ENCODE measurements around the gene LEMD2. TPM values are rescaled to one million over a fixed set of nuclear protein-coding genes. Genes with fewer than 3 reads are reported as not detected.

The LEMD2 gene
- total RNA-seq, 3 donors from 2014 or later = 42.2 to 69.1 (median 59.0) TPM

- Histone ChIP-seq H3K4me1 (no peaks in the 10 kb centered on the region), H3K27me3 (peaks cover 0 to 18% of the 10 kb centered on the region in 2 donors), H3K9me3 (no peaks in the 10 kb centered on the region), H3K27ac (no peak within 1 kb of the TSS), H3K4me3 (no peak within 1 kb of the TSS), H3K36me3 (no peaks in the 10 kb centered on the region)
- intact Hi-C loops (cut with DNase I; ENCODE audit: low total_unique reads) = no loop called here
- no peak for DNase-seq (ENCODE audit: low spot score in 2 of 2)
- no peak for TF ChIP-seq POLR2AphosphoS5 (IDR thresholded peaks at IDR 0.05)
Measured at GRCh38 chr6:33803571-33804053, 14.7 kb upstream of the LEMD2 start, which contains the start of gene MLN. Gene MLN (minus strand): TSS chr6:33804003. CDS start chr6:33801163, 2,840 bp downstream.

GRCh38 chr6:33802186-33802958 lies 13.4 kb upstream of the LEMD2 start:
- H3K4me1 ChIP-seq = no peaks in the 10 kb centered on the region
- no peaks in the 10 kb centered on the region for H3K36me3 ChIP-seq
- no peak overlapping the region for H3K27ac ChIP-seq
- intact Hi-C loops (cut with DNase I; ENCODE audit: low total_unique reads) = no loop called here
- H3K9me3 ChIP-seq = no peaks in the 10 kb centered on the region
- peaks cover 0 to 18% of the 10 kb centered on the region in 2 donors for H3K27me3 ChIP-seq
- DNase-seq (ENCODE audit: low spot score in 2 of 2) = no peak
- no peak for TF ChIP-seq POLR2A (IDR thresholded peaks at IDR 0.05)
- no peak for TF ChIP-seq POLR2AphosphoS5 (IDR thresholded peaks at IDR 0.05)
- TF ChIP-seq CTCF (IDR thresholded peaks at IDR 0.05) = no peak
- H3K4me3 ChIP-seq = no peak overlapping the region

- H3K9me3 ChIP-seq = no peaks in the 10 kb centered on the region
- H3K27ac ChIP-seq = no peak overlapping the region
- no peaks in the 10 kb centered on the region for H3K4me1 ChIP-seq
- no peaks in the 10 kb centered on the region for H3K36me3 ChIP-seq
- no peak overlapping the region for H3K4me3 ChIP-seq
- peaks cover 0 to 12% of the 10 kb centered on the region in 2 donors for H3K27me3 ChIP-seq
- TF ChIP-seq POLR2AphosphoS5 (IDR thresholded peaks at IDR 0.05) = no peak
- TF ChIP-seq CTCF (IDR thresholded peaks at IDR 0.05) = no peak
- TF ChIP-seq POLR2A (IDR thresholded peaks at IDR 0.05) = no peak
- DNase-seq (ENCODE audit: low spot score in 2 of 2) = no peak
- intact Hi-C loops (cut with DNase I; ENCODE audit: low total_unique reads) = no loop called here
Measured at GRCh38 chr6:33801611-33802010, 12.7 kb upstream of the LEMD2 start.

- no peak for DNase-seq (ENCODE audit: low spot score in 2 of 2)
- Histone ChIP-seq H3K36me3 (no peaks in the 10 kb centered on the region), H3K9me3 (no peaks in the 10 kb centered on the region), H3K4me1 (no peaks in the 10 kb centered on the region), H3K27ac (no peak overlapping the region), H3K27me3 (peaks cover 0 to 11% of the 10 kb centered on the region in 2 donors), H3K4me3 (no peak overlapping the region)
- no peak for TF ChIP-seq POLR2AphosphoS5 (IDR thresholded peaks at IDR 0.05)
- no peak for TF ChIP-seq POLR2A (IDR thresholded peaks at IDR 0.05)
- TF ChIP-seq CTCF (IDR thresholded peaks at IDR 0.05) = no peak
- intact Hi-C loops (cut with DNase I; ENCODE audit: low total_unique reads) = no loop called here
Measured at GRCh38 chr6:33800248-33800969, 11.5 kb upstream of the LEMD2 start.

GRCh38 chr6:33799454-33800113 lies 10.7 kb upstream of the LEMD2 start:
- Histone ChIP-seq H3K27me3 (peaks cover 0 to 11% of the 10 kb centered on the region in 2 donors), H3K27ac (no peak overlapping the region), H3K4me3 (no peak overlapping the region), H3K4me1 (no peaks in the 10 kb centered on the region), H3K36me3 (no peaks in the 10 kb centered on the region), H3K9me3 (no peaks in the 10 kb centered on the region)
- intact Hi-C loops (cut with DNase I; ENCODE audit: low total_unique reads) = no loop called here
- DNase-seq (ENCODE audit: low spot score in 2 of 2) = no peak
- TF ChIP-seq POLR2AphosphoS5 (IDR thresholded peaks at IDR 0.05) (no peak), POLR2A (IDR thresholded peaks at IDR 0.05) (no peak), CTCF (IDR thresholded peaks at IDR 0.05) (no peak)
